OCI-LY3 (cell line): ENCODE results near the gene NLGN2.

Experiments used
- H2AFZ ChIP-seq: fragments of 200-600, 300-600 bp; shearing (Covaris generic); 2 replicates; pipeline ENCODE4 v1.6.0; 2014; ENCODE audit warnings: antibody characterized with exemption, low read depth, low read length
- H3K27ac ChIP-seq: fragments of 200-600, 300-600 bp; sonication (generic); 2 replicates; pipeline ENCODE4 v1.5.1; 2014; ENCODE audit warnings: mild to moderate bottlenecking, low read length, moderate library complexity, mixed read lengths
- H3K27me3 ChIP-seq: fragments of 200-600, 300-600 bp; sonication (generic); 2 replicates; pipeline ENCODE4 v1.6.1; 2014; ENCODE audit warnings: low read depth, low read length, mixed read lengths
- H3K36me3 ChIP-seq: fragments of 200-600, 300-600 bp; sonication (generic); replicated peaks from 2 replicates; pipeline ENCODE3; 2014; ENCODE audit warnings: low read depth, low read length, mixed read lengths
- H3K4me1 ChIP-seq: fragments of 300-600, 200-600 bp; sonication (generic); 2 replicates; pipeline ENCODE4 v1.6.1; 2014; ENCODE audit warnings: low read length, mixed read lengths
- H3K4me2 ChIP-seq: fragments of 200-600, 300-600 bp; sonication (generic); 2 replicates; pipeline ENCODE4 v1.6.1; 2014; ENCODE audit warnings: low read length, mixed read lengths
- H3K4me3 ChIP-seq: fragments of 300-600, 200-600 bp; sonication (generic); 2 replicates; pipeline ENCODE4 v1.5.1; 2014; ENCODE audit warnings: antibody characterized with exemption, mild to moderate bottlenecking, low read length, moderate library complexity
- H3K79me2 ChIP-seq: fragments of 300-600, 200-600 bp; shearing (Covaris generic); 2 replicates; pipeline ENCODE4 v1.6.1; 2014; ENCODE audit warnings: mild to moderate bottlenecking, low read length, mixed read lengths
- H3K9ac ChIP-seq: fragments of 300-600, 200-600 bp; shearing (Covaris generic); 2 replicates; pipeline ENCODE4 v1.6.0; 2014; ENCODE audit warnings: mild to moderate bottlenecking, low read length, moderate library complexity
- H3K9me3 ChIP-seq: fragments of 200-600, 300-600 bp; shearing (Covaris generic); 2 replicates; pipeline ENCODE4 v1.6.1; 2014; ENCODE audit warnings: low read length, mixed read lengths; ENCODE audit not compliant: insufficient read depth
- H4K20me1 ChIP-seq: fragments of 200-600, 300-600 bp; sonication (generic); 2 replicates; pipeline ENCODE4 v1.6.1; 2016; ENCODE audit warnings: low read length, mixed read lengths; ENCODE audit not compliant: insufficient read depth
- CTCF ChIP-seq: fragments of 200-600, 300-600 bp; sonication (generic); IDR thresholded peaks from 2 replicates; pipeline ENCODE4 v1.5.1; 2014; ENCODE audit warnings: antibody characterized with exemption, low read length, low read depth
- EZH2phosphoT487 ChIP-seq: fragments of 200-600 bp; shearing (Covaris generic); IDR thresholded peaks from 2 replicates; pipeline ENCODE4 v1.6.1; 2018; ENCODE audit warnings: antibody characterized with exemption, mixed run types, low read depth

NLGN2 gene

GRCh38 chr17:7438656-7439460 lies 31.2 kb downstream of the NLGN2 start:
- Histone ChIP-seq H3K9ac (no peak overlapping the region), H4K20me1 (no peaks in the 10 kb centered on the region), H3K36me3 (no peaks in the 10 kb centered on the region), H3K79me2 (no peaks in the 10 kb centered on the region), H3K4me1 (peaks cover 12% of the 10 kb centered on the region), H3K27ac (no peak overlapping the region), H3K4me3 (no peak overlapping the region), H2AFZ (no peak overlapping the region), H3K9me3 (no peaks in the 10 kb centered on the region), H3K4me2 (no peak overlapping the region), H3K27me3 (0 out of 2 replicates have a peak, but pooled peaks cover 3% of the 10 kb centered on the region)
- TF ChIP-seq EZH2phosphoT487 (no peak), CTCF (no peak)

GRCh38 chr17:7439462-7440112 lies 31.9 kb downstream of the NLGN2 start, which contains the start of gene FGF11:
FGF11 (plus strand) TSS chr17:7439512; CDS start chr17:7439621, 109 bp downstream.
- Histone ChIP-seq H3K9ac (peak within 1 kb of the TSS; percentile 35; the same call in 1 of the 2 replicates), H3K9me3 (no peaks in the 10 kb centered on the region), H4K20me1 (no peaks in the 10 kb centered on the region), H3K36me3 (no peaks in the 10 kb centered on the region), H3K27ac (no peak within 1 kb of the TSS), H3K79me2 (no peaks in the 10 kb centered on the region), H2AFZ (no peak within 1 kb of the TSS), H3K27me3 (0 out of 2 replicates have a peak, but pooled peaks cover 3% of the 10 kb centered on the region), H3K4me1 (peaks cover 12% of the 10 kb centered on the region), H3K4me2 (peak within 1 kb of the TSS; percentile 60), H3K4me3 (peak within 1 kb of the TSS; percentile 74)
- no peak for TF ChIP-seq EZH2phosphoT487
- TF ChIP-seq CTCF = no peak

- H3K27me3 ChIP-seq = 0 out of 2 replicates have a peak, but pooled peaks cover 3% of the 10 kb centered on the region
- peak overlapping the region; percentile 35; the same call in 1 of the 2 replicates for H3K9ac ChIP-seq
- H4K20me1 ChIP-seq = no peaks in the 10 kb centered on the region
- H2AFZ ChIP-seq = no peak overlapping the region
- peak overlapping the region; percentile 60 for H3K4me2 ChIP-seq
- no peak overlapping the region for H3K27ac ChIP-seq
- peaks cover 12% of the 10 kb centered on the region for H3K4me1 ChIP-seq
- no peaks in the 10 kb centered on the region for H3K9me3 ChIP-seq
- no peaks in the 10 kb centered on the region for H3K36me3 ChIP-seq
- peak overlapping the region; percentile 74 for H3K4me3 ChIP-seq
- no peaks in the 10 kb centered on the region for H3K79me2 ChIP-seq
- no peak for TF ChIP-seq EZH2phosphoT487
Measured at GRCh38 chr17:7440113-7440833, 32.6 kb downstream of the NLGN2 start.

GRCh38 chr17:7440834-7441195 lies 33.2 kb downstream of the NLGN2 start:
- H4K20me1 ChIP-seq = no peaks in the 10 kb centered on the region

More at GRCh38 chr17:7440834-7441195, 33.2 kb downstream of the NLGN2 start:
- no peaks in the 10 kb centered on the region for H3K79me2 ChIP-seq
- peak overlapping the region; percentile 74 for H3K4me3 ChIP-seq
- peaks cover 12% of the 10 kb centered on the region for H3K4me1 ChIP-seq
- H3K9ac ChIP-seq = no peak overlapping the region; the same call in 1 of the 2 replicates
- H3K27ac ChIP-seq = no peak overlapping the region
- H3K4me2 ChIP-seq = peak overlapping the region; percentile 60
- H3K9me3 ChIP-seq = no peaks in the 10 kb centered on the region
- no peak for TF ChIP-seq CTCF
- TF ChIP-seq EZH2phosphoT487 = no peak
- no peaks in the 10 kb centered on the region for H3K36me3 ChIP-seq
- 0 out of 2 replicates have a peak, but pooled peaks cover 3% of the 10 kb centered on the region for H3K27me3 ChIP-seq
- H2AFZ ChIP-seq = no peak overlapping the region
